Cardiac fibroblast (primary cell): ENCODE results near the gene SCRN1.

Experiments used
- DNase-seq, 2 donors: peaks; one replicate each; pipeline versions ENCODE4 v3.0.0 to v3.0.0-alpha.2; 2010; ENCODE audit warnings: low read depth in 2 of 2
- H3K4me3 ChIP-seq, 2 donors: replicated peaks in 1 of 2; 1 replicate in 1 of 2; 2 replicates in 1 of 2; pipeline ENCODE4 v1.5.1; 2011; ENCODE audit warnings: low read depth in 2 of 2, low read length in 2 of 2, mild to moderate bottlenecking in 2 of 2, moderate library complexity in 1 of 2
- CTCF ChIP-seq: IDR thresholded peaks from one replicate; pipeline ENCODE4 v1.5.1; 2011; ENCODE audit warnings: low read depth, mild to moderate bottlenecking, low read length, inconsistent platforms

The SCRN1 gene

DNA sequence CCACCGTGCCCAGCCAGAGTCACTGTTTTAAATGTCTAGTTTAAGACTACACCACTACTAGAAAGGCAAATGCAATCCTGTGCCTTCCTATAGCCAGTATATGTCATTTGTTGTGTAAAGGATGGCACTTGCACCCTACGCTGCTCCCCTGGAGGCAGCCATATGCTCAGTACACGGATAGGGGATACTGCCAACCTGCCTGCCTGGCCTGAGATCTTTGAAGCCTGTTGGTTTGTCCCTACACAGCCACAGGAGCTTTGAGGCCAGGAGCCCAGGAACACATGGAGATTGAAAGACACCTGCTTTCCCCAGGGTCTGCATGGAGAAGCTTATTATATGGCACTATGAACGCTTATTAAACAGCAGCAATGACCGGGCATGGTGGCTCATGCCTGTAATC, 2.3 kb upstream of the SCRN1 start:
- TF ChIP-seq CTCF: no peak
- DNase-seq: no peak
- H3K4me3 ChIP-seq: no peak overlapping the region

- no peak for TF ChIP-seq CTCF
- no peak overlapping the region for H3K4me3 ChIP-seq
Observed at GRCh38 chr7:29990931-29991330, 1.3 kb upstream of the SCRN1 start.

DNA sequence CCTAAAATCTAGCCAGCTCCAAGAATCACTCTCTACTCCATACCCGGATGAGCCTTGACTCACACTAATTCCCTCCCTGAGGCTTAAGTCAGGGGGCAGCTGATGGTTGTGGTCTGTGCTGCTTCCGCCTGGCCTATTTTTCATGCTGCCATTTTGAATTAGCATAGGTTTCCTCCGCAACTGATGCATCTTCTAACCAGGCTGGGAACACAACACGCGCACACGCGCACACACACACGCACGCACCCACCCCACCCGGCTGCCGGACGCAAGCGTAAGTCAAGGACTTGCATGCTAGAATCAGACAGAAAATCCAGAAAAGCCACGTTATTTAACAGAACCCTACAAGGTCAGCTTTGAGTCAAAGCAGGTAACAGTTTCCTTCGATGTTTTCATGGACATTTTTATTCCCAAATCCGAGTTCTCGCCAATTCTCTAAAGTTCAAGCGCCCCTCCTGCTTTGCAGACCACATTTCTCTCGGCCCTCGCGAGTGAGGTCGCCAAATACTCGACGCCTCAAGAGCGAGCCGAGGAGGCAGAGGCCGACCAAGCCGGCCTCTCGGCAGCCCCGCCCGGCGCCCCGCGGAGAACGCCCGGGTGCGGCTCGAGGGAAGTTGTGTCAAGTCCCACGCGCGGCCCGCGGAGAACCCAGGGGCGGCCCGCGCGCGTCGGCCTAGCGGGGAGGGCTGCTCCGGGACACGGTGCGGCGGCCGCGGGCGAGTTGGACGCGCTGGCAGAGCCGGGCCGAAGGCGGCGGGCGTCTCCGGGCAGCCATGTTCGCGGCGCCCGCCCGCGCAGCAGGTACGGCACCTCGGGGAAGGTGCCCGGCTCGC, 961 bp downstream of the SCRN1 start:
- peak overlapping the region; percentile 77 to 79 for H3K4me3 ChIP-seq
- TF ChIP-seq CTCF: no peak
- peak; percentile 69 to 83 for DNase-seq

More at GRCh38 chr7:29990931-29991330, 1.3 kb upstream of the SCRN1 start:
- no peak for DNase-seq

DNA sequence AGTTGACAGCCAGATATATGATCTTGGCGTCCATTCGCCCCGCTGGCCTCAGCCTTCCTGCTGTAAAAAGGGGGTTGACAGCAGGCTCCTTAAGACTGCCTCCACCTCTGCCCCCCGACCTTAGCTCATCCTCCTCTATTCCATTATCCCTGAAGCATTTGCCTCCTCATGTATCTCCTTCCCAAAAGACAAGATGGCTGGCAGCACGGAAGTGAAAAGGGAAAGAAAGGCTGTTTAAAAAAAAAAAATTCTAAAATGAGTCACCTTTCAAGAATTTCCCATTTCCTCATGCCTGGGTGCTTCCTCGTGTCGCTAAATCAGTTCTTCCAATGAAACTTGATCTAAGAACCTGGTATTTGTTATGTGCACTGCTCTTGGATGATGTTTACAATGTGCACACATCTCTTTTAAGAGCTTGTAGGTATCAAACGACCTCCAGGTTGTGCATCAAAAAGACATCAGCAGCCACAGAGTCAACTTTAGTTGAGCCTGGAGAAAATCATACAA, 1.7 kb downstream of the SCRN1 start:
- no peak for TF ChIP-seq CTCF
- DNase-seq: peak; percentile 89 to 92
- H3K4me3 ChIP-seq: peak overlapping the region; percentile 53 to 79

DNA sequence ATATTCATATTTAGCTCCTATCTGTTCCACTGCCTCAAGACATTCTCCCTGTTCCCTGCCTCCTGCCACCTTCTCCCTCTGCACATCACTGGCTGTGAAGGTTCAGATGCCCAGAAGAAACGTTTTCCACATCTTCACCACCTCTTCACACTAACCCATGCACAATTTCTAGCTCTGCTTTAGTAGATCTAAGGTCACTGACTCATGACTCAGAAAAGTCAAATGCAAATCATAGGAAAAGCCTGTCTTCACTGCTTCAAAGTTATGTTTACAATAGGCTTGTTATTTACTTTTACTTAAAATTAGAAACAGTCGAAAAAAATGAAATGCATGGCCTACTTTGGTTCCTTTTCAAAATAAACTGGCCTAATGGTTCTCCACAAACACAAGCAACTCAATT, 2.5 kb downstream of the SCRN1 start:
- H3K4me3 ChIP-seq: no peak overlapping the region
- peak in 1 of 2 donors; percentile 57 for DNase-seq
- no peak for TF ChIP-seq CTCF

DNA sequence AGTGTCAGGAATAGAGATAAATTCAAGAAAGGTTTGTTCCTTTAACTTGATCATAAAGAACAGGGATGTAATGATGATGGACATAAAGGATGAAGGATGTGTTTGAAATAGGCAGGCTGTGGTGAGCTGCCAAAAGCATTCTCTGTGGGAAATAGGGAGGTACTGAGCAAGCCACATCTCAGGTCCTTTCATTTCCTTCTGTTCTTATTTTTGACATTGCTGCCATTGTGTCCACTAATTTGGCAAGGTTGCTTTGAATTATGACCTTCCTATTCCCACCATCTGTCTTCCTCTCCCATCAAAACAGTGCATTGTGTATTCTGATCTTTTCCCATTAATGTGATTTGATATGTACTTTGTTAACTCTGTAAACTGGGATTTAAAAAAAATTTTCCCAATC, 9.4 kb downstream of the SCRN1 start:
- no peak overlapping the region for H3K4me3 ChIP-seq
- no peak for DNase-seq
- no peak for TF ChIP-seq CTCF
